HG03196 (cell line): ENCODE data around the gene ANOS1.
"Not testable (repeated sequence)": the region's sequence is repeated elsewhere in the genome, so short reads cannot be mapped to it uniquely, and the experiment has no call there.

Experiments
- ATAC-seq: cut with Tn5 transposase; IDR thresholded peaks from one replicate; pipeline ENCODE4 v1.9.1; 2021; ENCODE audit not compliant: unreplicated experiment

ANOS1 gene

GRCh38 chrX:8632924-8633323 lies 99.0 kb downstream of the ANOS1 start:
- no peak for ATAC-seq

- ATAC-seq = no peak
Observed at GRCh38 chrX:8629871-8630270, 102.1 kb downstream of the ANOS1 start.

GRCh38 chrX:8627796-8628195 lies 104.1 kb downstream of the ANOS1 start:
- ATAC-seq = no peak

- no peak for ATAC-seq
Observed at GRCh38 chrX:8607326-8607725, 124.6 kb downstream of the ANOS1 start.

- no peak for ATAC-seq
Observed at GRCh38 chrX:8604131-8604530, 127.8 kb downstream of the ANOS1 start.

GRCh38 chrX:8591501-8591900 lies 140.4 kb downstream of the ANOS1 start:
- ATAC-seq = no peak

GRCh38 chrX:8586953-8587352 lies 145.0 kb downstream of the ANOS1 start:
- no peak for ATAC-seq

- ATAC-seq = no peak
Observed at GRCh38 chrX:8579602-8580001, 152.3 kb downstream of the ANOS1 start.

GRCh38 chrX:8576821-8577220 lies 155.1 kb downstream of the ANOS1 start:
- no peak for ATAC-seq

GRCh38 chrX:8565729-8566128 lies 166.2 kb downstream of the ANOS1 start:
- ATAC-seq = no peak

- ATAC-seq = no peak
Observed at GRCh38 chrX:8548446-8548845, 183.5 kb downstream of the ANOS1 start.

- ATAC-seq = no peak
Observed at GRCh38 chrX:8546715-8547114, 185.2 kb downstream of the ANOS1 start.

- ATAC-seq = no peak
Observed at GRCh38 chrX:8520791-8521190, 211.1 kb downstream of the ANOS1 start.

- ATAC-seq = no peak
Observed at GRCh38 chrX:8520178-8520577, 211.8 kb downstream of the ANOS1 start.

- no peak for ATAC-seq
Observed at GRCh38 chrX:8504451-8504850, 227.5 kb downstream of the ANOS1 start.

GRCh38 chrX:8502101-8502500 lies 229.8 kb downstream of the ANOS1 start:
- ATAC-seq = not testable (repeated sequence)

- no peak for ATAC-seq
Observed at GRCh38 chrX:8500203-8500602, 231.7 kb downstream of the ANOS1 start.

- ATAC-seq = not testable (repeated sequence)
Observed at GRCh38 chrX:8495036-8495435, 236.9 kb downstream of the ANOS1 start.

GRCh38 chrX:8484360-8484949 lies 247.5 kb downstream of the ANOS1 start:
- ATAC-seq = no peak
